Activated naive CD8-positive, alpha-beta T cell treated with anti-CD3 and anti-CD28 coated beads for 36 hours (primary cell): Measurements from ENCODE around the gene LCE3A. TPM values are rescaled to one million over a fixed set of nuclear protein-coding genes. Genes with fewer than 3 reads are reported as not detected.
"Not testable (repeated sequence)": the region's sequence is repeated elsewhere in the genome, so short reads cannot be mapped to it uniquely, and the experiment has no call there.

Experiments
- DNase-seq: peaks from one replicate; pipeline ENCODE4 v3.0.0; 2021
- H3K27ac Mint-ChIP-seq: one replicate; pipeline ENCODE4 v1.8.0; 2022; ENCODE audit warnings: mild to moderate bottlenecking, moderate library complexity, mixed read lengths
- H3K27me3 Mint-ChIP-seq: one replicate; pipeline ENCODE4 v1.8.0; 2022; ENCODE audit warnings: mild to moderate bottlenecking, mixed read lengths
- H3K36me3 Mint-ChIP-seq: one replicate; pipeline ENCODE4 v1.8.0; 2021; ENCODE audit warnings: mild to moderate bottlenecking, mixed read lengths
- H3K4me1 Mint-ChIP-seq: one replicate; pipeline ENCODE4 v1.8.0; 2021; ENCODE audit warnings: mixed read lengths
- H3K4me3 Mint-ChIP-seq: one replicate; pipeline ENCODE4 v1.8.0; 2022; ENCODE audit warnings: mild to moderate bottlenecking, moderate library complexity, mixed read lengths
- H3K9me3 Mint-ChIP-seq: one replicate; pipeline ENCODE4 v1.8.0; 2022; ENCODE audit warnings: mixed read lengths
- total RNA-seq, 2 experiments: library from RNA; stranded (reverse); gene quantifications; one replicate each; pipeline ENCODE4 v1.2.3, GENCODE V29; 2021

Gene LCE3A
- total RNA-seq, 2 experiments from 2014 or later = not detected

GRCh38 chr1:152613511-152613910 is 9.4 kb downstream of the LCE3A start, which contains the start of gene LCE3B:
LCE3B (plus strand) TSS chr1:152613811; CDS start chr1:152613811, 0 bp downstream.
- H3K4me1 Mint-ChIP-seq = no peaks in the 10 kb centered on the region
- no peak within 1 kb of the TSS for H3K4me3 Mint-ChIP-seq
- peaks cover 2% of the 10 kb centered on the region for H3K9me3 Mint-ChIP-seq
- peaks cover 16% of the 10 kb centered on the region for H3K27me3 Mint-ChIP-seq
- no peaks in the 10 kb centered on the region for H3K36me3 Mint-ChIP-seq
- DNase-seq = no peak
- no peak within 1 kb of the TSS for H3K27ac Mint-ChIP-seq

GRCh38 chr1:152599934-152600333 is 23.0 kb downstream of the LCE3A start, which contains the start of gene LCE3C:
LCE3C (plus strand) TSS chr1:152600234; CDS start chr1:152600732, 498 bp downstream.
- H3K4me1 Mint-ChIP-seq = no peaks in the 10 kb centered on the region
- no peaks in the 10 kb centered on the region for H3K36me3 Mint-ChIP-seq
- H3K4me3 Mint-ChIP-seq = no peak within 1 kb of the TSS
- H3K27me3 Mint-ChIP-seq = peaks cover 9% of the 10 kb centered on the region
- peaks cover 2% of the 10 kb centered on the region for H3K9me3 Mint-ChIP-seq
- DNase-seq = no peak
- H3K27ac Mint-ChIP-seq = no peak within 1 kb of the TSS

- Mint-ChIP-seq H3K27me3 (peaks cover 4% of the 10 kb centered on the region), H3K27ac (no peak overlapping the region), H3K4me3 (no peak overlapping the region), H3K36me3 (no peaks in the 10 kb centered on the region), H3K4me1 (no peaks in the 10 kb centered on the region), H3K9me3 (peaks cover 3% of the 10 kb centered on the region)
- DNase-seq = no peak
These were observed 25.9 kb downstream of the LCE3A start for GRCh38 chr1:152596986-152597385.

- H3K9me3 Mint-ChIP-seq = no peaks in the 10 kb centered on the region
- H3K4me1 Mint-ChIP-seq = no peaks in the 10 kb centered on the region
- no peaks in the 10 kb centered on the region for H3K36me3 Mint-ChIP-seq
- H3K4me3 Mint-ChIP-seq = no peak overlapping the region
- no peak for DNase-seq
- no peaks in the 10 kb centered on the region for H3K27me3 Mint-ChIP-seq
- no peak overlapping the region for H3K27ac Mint-ChIP-seq
These were observed 37.3 kb downstream of the LCE3A start for GRCh38 chr1:152585586-152585985.

- Mint-ChIP-seq H3K9me3 (no peaks in the 10 kb centered on the region), H3K4me1 (no peaks in the 10 kb centered on the region), H3K27ac (no peak overlapping the region), H3K27me3 (peaks cover 12% of the 10 kb centered on the region), H3K36me3 (no peaks in the 10 kb centered on the region), H3K4me3 (no peak overlapping the region)
- no peak for DNase-seq
These were observed 40.3 kb downstream of the LCE3A start for GRCh38 chr1:152582647-152583046.

- Mint-ChIP-seq H3K36me3 (no peaks in the 10 kb centered on the region), H3K4me3 (no peak within 1 kb of the TSS), H3K4me1 (no peaks in the 10 kb centered on the region), H3K9me3 (no peaks in the 10 kb centered on the region), H3K27ac (no peak within 1 kb of the TSS), H3K27me3 (peaks cover 15% of the 10 kb centered on the region)
- no peak for DNase-seq
These were observed 42.5 kb downstream of the LCE3A start, which contains the start of gene LCE3D for GRCh38 chr1:152580433-152580832. LCE3D (minus strand) TSS chr1:152580516; CDS start chr1:152579936, 580 bp downstream.

GRCh38 chr1:152579526-152579925 is 43.4 kb downstream of the LCE3A start:
- H3K9me3 Mint-ChIP-seq, H3K27ac Mint-ChIP-seq, H3K36me3 Mint-ChIP-seq: not testable (repeated sequence)

GRCh38 chr1:152577168-152577567 is 45.7 kb downstream of the LCE3A start:
- no peak overlapping the region for H3K27ac Mint-ChIP-seq
- DNase-seq = no peak

More at GRCh38 chr1:152579526-152579925, 43.4 kb downstream of the LCE3A start:
- H3K4me1 Mint-ChIP-seq, H3K4me3 Mint-ChIP-seq, DNase-seq: not testable (repeated sequence)
- H3K27me3 Mint-ChIP-seq = peaks cover 22% of the 10 kb centered on the region

More at GRCh38 chr1:152577168-152577567, 45.7 kb downstream of the LCE3A start:
- H3K4me3 Mint-ChIP-seq = no peak overlapping the region
- H3K4me1 Mint-ChIP-seq = no peaks in the 10 kb centered on the region
- H3K9me3 Mint-ChIP-seq = no peaks in the 10 kb centered on the region
- peaks cover 36% of the 10 kb centered on the region for H3K27me3 Mint-ChIP-seq
- H3K36me3 Mint-ChIP-seq = no peaks in the 10 kb centered on the region

Other genes with a start within 250 kb of the LCE3A start
- gene CRNN, start 208.8 kb downstream of the LCE3A start, total RNA-seq = not detected
- not detected for gene LCE5A, start 112.3 kb downstream of the LCE3A start, total RNA-seq
- gene CRCT1, start 108.6 kb downstream of the LCE3A start, total RNA-seq = not detected
- gene LCE3E, start 56.3 kb downstream of the LCE3A start, total RNA-seq = not detected
- gene LCE3D, start 42.6 kb downstream of the LCE3A start, total RNA-seq = not detected
- gene LCE3C, start 22.9 kb downstream of the LCE3A start, total RNA-seq = not detected
- gene LCE3B, start 9.3 kb downstream of the LCE3A start, total RNA-seq = not detected
- not detected for gene LCE2D, start 40.3 kb upstream of the LCE3A start, total RNA-seq
- not detected for gene LCE2C, start 52.2 kb upstream of the LCE3A start, total RNA-seq
- not detected for gene LCE2B, start 63.0 kb upstream of the LCE3A start, total RNA-seq
- gene LCE2A, start 75.2 kb upstream of the LCE3A start, total RNA-seq = not detected
- gene LCE4A, start 85.1 kb upstream of the LCE3A start, total RNA-seq = not detected
- gene KPRP, start 134.9 kb upstream of the LCE3A start, total RNA-seq = not detected
- gene LCE1F, start 152.0 kb upstream of the LCE3A start, total RNA-seq = not detected
- gene LCE1E, start 163.2 kb upstream of the LCE3A start, total RNA-seq = not detected
- not detected for gene LCE1D, start 173.6 kb upstream of the LCE3A start, total RNA-seq
- gene LCE1C, start 183.5 kb upstream of the LCE3A start, total RNA-seq = not detected
- not detected for gene LCE1B, start 188.9 kb upstream of the LCE3A start, total RNA-seq
- gene LCE1A, start 204.4 kb upstream of the LCE3A start, total RNA-seq = not detected
- not detected for gene LCE6A, start 219.8 kb upstream of the LCE3A start, total RNA-seq
- gene LCE7A, start 236.9 kb upstream of the LCE3A start, total RNA-seq = not detected